Lung (tissue), 12 donors: ENCODE measurements around the gene DRC7. TPM values are rescaled to one million over a fixed set of nuclear protein-coding genes. Genes with fewer than 3 reads are reported as not detected.

ENCODE experiments used
- ATAC-seq: fragments of 200-7000 bp; cut with Tn5 transposase; one replicate; pipeline ENCODE4 v1.9.1; 2020; ENCODE audit warnings: moderate number of reproducible peaks; ENCODE audit not compliant: insufficient read depth, low FRiP score
- DNase-seq, 3 donors: peaks; one replicate each; pipeline ENCODE4 v3.0.0-alpha.2; 2013 to 2017
- H3K27ac ChIP-seq, 2 donors: one replicate each; pipeline ENCODE4 v1.5.1; 2013; ENCODE audit warnings: mild to moderate bottlenecking in 2 of 2, moderate library complexity in 2 of 2, control low read depth in 1 of 2, inconsistent platforms in 1 of 2, low read depth in 1 of 2, low read length in 1 of 2
- H3K27me3 ChIP-seq, 3 donors: one replicate each; pipeline ENCODE4 v1.5.1; 2013; ENCODE audit warnings: low read length in 2 of 3; ENCODE audit not compliant: control insufficient read depth in 3 of 3, insufficient read depth in 3 of 3
- H3K36me3 ChIP-seq, 4 donors: one replicate each; pipeline ENCODE4 v1.5.1; 2013; ENCODE audit warnings: low read length in 4 of 4, mild to moderate bottlenecking in 1 of 4, moderate library complexity in 1 of 4; ENCODE audit not compliant: control insufficient read depth in 4 of 4, insufficient read depth in 4 of 4
- H3K4me1 ChIP-seq, 5 donors: one replicate each; pipeline ENCODE4 v1.5.1; 2013; ENCODE audit warnings: low read length in 5 of 5, mild to moderate bottlenecking in 2 of 5, moderate library complexity in 1 of 5; ENCODE audit not compliant: control insufficient read depth in 5 of 5, insufficient read depth in 5 of 5
- H3K4me3 ChIP-seq: one replicate; pipeline ENCODE4 v1.5.1; 2013; ENCODE audit warnings: mild to moderate bottlenecking, control low read depth, moderate library complexity
- H3K9ac ChIP-seq, 2 donors: one replicate each; pipeline ENCODE4 v1.5.1; 2013; ENCODE audit warnings: low read length in 2 of 2, control low read depth in 1 of 2; ENCODE audit not compliant: insufficient read depth in 1 of 2
- H3K9me3 ChIP-seq, 4 donors: one replicate each; pipeline ENCODE4 v1.5.1; 2013; ENCODE audit warnings: low read length in 3 of 4, mild to moderate bottlenecking in 1 of 4, moderate library complexity in 1 of 4; ENCODE audit not compliant: control insufficient read depth in 4 of 4, insufficient read depth in 3 of 4
- WGBS, 2 donors: extraction: QIAGEN DNeasy Blood & Tissue Kit; methylation state at CpG; one replicate each; pipeline ENCODE4 v1.1.7; 2013; 5-methylcytosine and 5-hydroxymethylcytosine counted together
- polyA plus RNA-seq, 2 donors: library from polyadenylated mRNA; stranded (reverse); fragments of 200-250 nt; gene quantifications; one replicate each; pipeline ENCODE4 v1.2.1, GENCODE V29; 2013
- total RNA-seq, 2 donors: library from RNA; depleted of rRNA in 1 of 2; stranded (reverse); fragments of >200 nt in 1 of 2; gene quantifications; one replicate each; pipeline ENCODE4 v1.2.1, GENCODE V29; 2014 to 2021
- TF ChIP-seq, protein P1 (sequence below): IDR thresholded peaks from 2 replicates; pipeline ENCODE4 v1.5.1; 2012; ENCODE audit warnings: mild to moderate bottlenecking; ENCODE audit errors: control extremely low read depth, extremely low read depth
- donor health status: control.
- donor health status: control.
- donor health status: Bipolar disorder and iron deficiency.
- donor health status: healthy.
- donor health status: DM: yes; HTN: yes; CAD: no.

DRC7 gene
- total and polyA plus RNA-seq, 4 donors, result 2.5 to 10.9 (median 6.4) TPM

DNA sequence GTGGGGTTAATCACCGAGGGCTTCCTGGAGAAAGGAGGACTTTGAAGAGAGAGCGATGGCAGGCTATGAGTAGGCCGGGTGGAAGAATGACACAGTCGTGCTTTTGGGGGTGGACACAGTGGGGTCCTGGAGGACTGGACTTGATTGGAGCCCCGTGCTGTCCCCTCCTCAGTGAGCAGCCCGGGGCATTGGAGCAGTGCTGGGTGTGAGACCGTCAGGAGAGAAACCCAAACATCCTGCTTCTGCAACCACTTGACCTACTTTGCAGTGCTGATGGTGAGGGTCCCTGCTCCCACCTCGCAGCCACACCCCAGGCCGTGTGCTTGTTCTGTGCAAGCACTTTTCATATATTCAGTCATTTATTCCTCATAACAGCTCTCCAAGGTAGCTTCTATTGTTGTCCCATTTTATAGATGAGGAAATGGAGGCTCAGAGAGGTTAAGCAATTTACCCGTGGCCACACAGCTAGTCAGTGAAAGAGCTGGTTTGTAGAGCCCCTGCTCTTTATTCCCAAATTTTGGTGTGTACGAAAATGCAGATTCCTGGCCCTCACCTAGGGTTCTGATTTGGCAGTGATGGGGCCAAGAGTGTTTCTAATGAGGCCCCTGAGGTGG is 38.2 kb upstream of the DRC7 start:
- no peak overlapping the region for H3K9ac ChIP-seq
- H3K27ac ChIP-seq, result no peak overlapping the region
- TF ChIP-seq, protein P1, sequence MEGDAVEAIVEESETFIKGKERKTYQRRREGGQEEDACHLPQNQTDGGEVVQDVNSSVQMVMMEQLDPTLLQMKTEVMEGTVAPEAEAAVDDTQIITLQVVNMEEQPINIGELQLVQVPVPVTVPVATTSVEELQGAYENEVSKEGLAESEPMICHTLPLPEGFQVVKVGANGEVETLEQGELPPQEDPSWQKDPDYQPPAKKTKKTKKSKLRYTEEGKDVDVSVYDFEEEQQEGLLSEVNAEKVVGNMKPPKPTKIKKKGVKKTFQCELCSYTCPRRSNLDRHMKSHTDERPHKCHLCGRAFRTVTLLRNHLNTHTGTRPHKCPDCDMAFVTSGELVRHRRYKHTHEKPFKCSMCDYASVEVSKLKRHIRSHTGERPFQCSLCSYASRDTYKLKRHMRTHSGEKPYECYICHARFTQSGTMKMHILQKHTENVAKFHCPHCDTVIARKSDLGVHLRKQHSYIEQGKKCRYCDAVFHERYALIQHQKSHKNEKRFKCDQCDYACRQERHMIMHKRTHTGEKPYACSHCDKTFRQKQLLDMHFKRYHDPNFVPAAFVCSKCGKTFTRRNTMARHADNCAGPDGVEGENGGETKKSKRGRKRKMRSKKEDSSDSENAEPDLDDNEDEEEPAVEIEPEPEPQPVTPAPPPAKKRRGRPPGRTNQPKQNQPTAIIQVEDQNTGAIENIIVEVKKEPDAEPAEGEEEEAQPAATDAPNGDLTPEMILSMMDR, result no peak
- WGBS, 2 donors, result 84 to 94% methylated on average over 11 of the region's 11 CpGs
- DNase-seq (no peak), ATAC-seq (no peak)
- H3K4me3 ChIP-seq, result no peak overlapping the region
- no peaks in the 10 kb centered on the region for H3K4me1 ChIP-seq
- H3K27me3 ChIP-seq, result no peaks in the 10 kb centered on the region
- no peaks in the 10 kb centered on the region for H3K9me3 ChIP-seq
- peaks cover 0 to 33% (median 0%) of the 10 kb centered on the region in 4 donors for H3K36me3 ChIP-seq

GRCh38 chr16:57657228-57657627 is 37.4 kb upstream of the DRC7 start:
- peaks cover 0 to 32% (median 0%) of the 10 kb centered on the region in 4 donors for H3K36me3 ChIP-seq

GRCh38 chr16:57658130-57658877 is 36.3 kb upstream of the DRC7 start:
- no peak overlapping the region for H3K4me3 ChIP-seq
- H3K36me3 ChIP-seq, result peaks cover 0 to 36% (median 0%) of the 10 kb centered on the region in 4 donors
- H3K27ac ChIP-seq, result no peak overlapping the region
- H3K27me3 ChIP-seq, result no peaks in the 10 kb centered on the region
- TF ChIP-seq, protein P1, result no peak
- no peak for ATAC-seq
- no peaks in the 10 kb centered on the region for H3K4me1 ChIP-seq
- no peaks in the 10 kb centered on the region for H3K9me3 ChIP-seq
- WGBS, 2 donors, result 89 to 90% methylated on average over 10 of the region's 10 CpGs
- DNase-seq, result no peak
- H3K9ac ChIP-seq, result no peak overlapping the region

More at GRCh38 chr16:57657228-57657627, 37.4 kb upstream of the DRC7 start:
- TF ChIP-seq, protein P1, result no peak
- no peak for ATAC-seq
- H3K27ac ChIP-seq, result no peak overlapping the region
- no peak overlapping the region for H3K4me3 ChIP-seq
- H3K27me3 ChIP-seq, result no peaks in the 10 kb centered on the region
- WGBS, 2 donors, result 92 to 93% methylated on average over 13 of the region's 13 CpGs
- no peaks in the 10 kb centered on the region for H3K4me1 ChIP-seq
- H3K9ac ChIP-seq, result no peak overlapping the region
- H3K9me3 ChIP-seq, result no peaks in the 10 kb centered on the region
- no peak for DNase-seq
